Bone marrow (tissue), 2 donors: ENCODE results near the gene MAP3K21.

ENCODE experiments used
- DNase-seq, 2 donors: peaks; one replicate each; lab custom pipeline; 2025; lab: John Stamatoyannopoulos, UW

Gene MAP3K21

DNA sequence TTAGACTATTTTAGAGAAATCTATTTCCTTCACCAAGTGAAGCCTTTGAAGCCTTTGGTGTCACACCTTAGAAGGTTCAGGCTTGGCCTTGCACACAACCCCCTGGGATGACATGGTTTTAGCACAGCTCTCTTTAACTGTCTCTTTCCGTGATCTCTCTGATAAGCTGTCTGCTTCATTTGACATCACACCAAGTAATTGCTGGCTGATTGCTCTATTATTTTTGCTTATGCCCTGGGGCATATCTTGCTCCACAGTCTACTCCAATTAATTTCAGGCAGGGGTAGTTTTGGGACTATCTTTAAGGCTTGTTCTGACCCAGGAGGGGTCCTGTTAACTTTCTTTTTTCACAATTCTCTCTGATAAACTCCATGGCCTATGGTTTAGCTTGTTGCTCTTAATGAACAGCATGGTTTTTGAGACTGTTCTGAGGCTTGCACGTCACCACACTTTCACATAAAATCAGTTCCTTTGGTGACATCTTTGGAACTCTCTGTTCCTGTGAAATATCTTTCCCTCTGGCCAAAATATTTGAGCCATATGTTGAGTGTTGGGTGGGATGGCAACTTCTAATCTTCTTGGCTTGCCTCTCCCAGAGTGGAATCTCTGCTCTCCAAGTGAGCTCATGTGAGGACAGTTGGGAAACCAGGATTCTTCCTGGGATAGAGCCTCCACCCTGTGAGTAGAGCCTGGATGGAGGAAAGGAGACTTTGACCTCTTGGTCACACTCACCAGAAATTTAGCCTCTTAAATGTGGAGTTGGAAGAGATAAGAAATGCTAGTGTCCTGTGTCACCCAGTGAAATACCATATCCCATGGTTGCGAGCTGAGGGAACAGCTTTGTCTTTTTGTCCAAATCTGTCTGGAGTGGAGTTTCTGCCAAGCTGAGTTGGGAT lies 63.6 kb downstream of the MAP3K21 start:
- no peak for DNase-seq

DNA sequence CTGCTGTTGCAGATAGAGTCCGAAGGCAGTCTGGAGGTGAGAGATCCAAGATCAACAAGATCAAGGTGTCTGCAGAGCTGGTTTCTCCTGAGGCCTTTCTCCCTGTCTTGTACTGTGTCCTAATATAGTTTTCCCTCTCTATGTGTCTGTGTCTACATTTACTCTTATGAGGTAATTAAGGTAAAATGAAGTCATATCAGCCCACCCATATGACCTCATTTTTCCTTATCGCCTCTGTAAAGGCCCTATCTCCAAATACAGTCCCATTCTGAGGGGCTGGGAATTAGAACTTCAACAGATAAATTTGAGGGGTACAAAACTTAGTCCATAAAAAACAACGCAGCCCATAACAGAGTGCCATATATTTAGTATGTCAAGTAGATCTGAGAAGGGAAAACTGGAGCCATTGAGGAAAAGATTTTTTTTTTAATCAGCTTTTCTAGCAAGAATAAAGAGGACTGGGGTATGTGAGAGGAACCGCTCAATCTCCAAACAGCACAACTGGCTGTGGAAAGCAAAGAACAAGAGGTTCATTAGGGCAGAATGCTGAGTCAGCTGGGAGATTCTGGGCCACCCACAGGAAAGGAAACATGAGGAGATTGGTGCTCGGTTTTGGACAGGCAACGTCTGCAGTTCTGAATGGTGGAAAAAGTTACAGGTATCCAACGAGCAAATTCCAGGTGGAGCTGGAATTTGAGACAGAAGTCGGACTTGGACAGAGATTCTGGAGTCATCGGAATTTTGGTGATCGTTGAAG lies 65.7 kb downstream of the MAP3K21 start:
- DNase-seq = no peak

GRCh38 chr1:233393926-233394680 lies 66.6 kb downstream of the MAP3K21 start:
- no peak for DNase-seq

GRCh38 chr1:233394860-233395717 lies 67.6 kb downstream of the MAP3K21 start:
- DNase-seq = peak in 1 of 2 donors; percentile 44

GRCh38 chr1:233395863-233396646 lies 68.5 kb downstream of the MAP3K21 start:
- no peak for DNase-seq

DNA sequence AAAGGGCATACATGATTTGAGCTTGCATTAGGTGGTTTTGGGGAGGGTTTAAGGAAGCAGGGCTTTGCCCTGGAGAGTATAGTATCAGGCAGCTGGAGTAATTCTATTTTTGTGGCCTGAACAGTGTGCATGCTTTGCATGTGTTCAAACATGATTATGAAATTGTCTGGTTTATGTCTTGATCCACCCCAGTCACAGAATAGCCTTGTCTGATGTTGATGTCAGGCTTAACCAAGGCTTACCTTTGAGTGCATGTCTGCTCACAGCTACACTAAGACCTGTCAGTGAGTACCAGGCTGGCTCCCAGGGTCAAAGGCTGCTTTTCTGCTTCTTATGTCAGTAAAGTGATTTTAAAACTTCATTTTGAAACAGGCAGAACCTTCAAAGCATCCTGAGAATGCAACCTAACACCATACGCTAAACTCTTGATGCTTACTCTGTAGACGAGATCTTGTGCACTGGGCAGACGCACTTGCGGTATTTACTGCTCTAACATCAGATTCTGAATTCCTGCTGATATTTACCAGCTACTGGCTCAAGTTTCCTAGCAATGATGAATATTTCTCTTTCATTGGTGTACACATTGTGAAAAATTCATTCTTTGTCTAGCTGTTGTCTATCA lies 78.9 kb downstream of the MAP3K21 start:
- DNase-seq = no peak

- DNase-seq = no peak
Measured at GRCh38 chr1:233406994-233407631, 79.6 kb downstream of the MAP3K21 start.

DNA sequence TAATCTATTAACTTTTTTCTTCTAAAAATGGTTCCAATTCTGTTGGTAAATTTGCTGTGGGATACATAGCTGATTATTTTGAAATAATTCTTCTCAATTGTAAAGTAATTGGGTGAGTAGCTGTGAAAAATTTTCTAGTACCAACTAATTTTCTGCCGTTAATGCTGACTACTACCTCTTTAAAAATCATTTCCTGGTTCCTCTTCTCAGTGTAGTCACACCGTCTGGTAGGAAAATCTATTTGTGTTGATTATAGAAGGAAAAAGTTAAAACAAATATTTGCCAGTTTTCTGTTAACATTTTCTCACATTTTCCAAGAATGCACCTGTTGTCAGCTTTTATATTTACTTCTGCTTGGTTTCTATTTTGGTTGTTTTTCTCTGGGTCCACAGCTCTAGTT lies 82.0 kb downstream of the MAP3K21 start:
- no peak for DNase-seq

DNA sequence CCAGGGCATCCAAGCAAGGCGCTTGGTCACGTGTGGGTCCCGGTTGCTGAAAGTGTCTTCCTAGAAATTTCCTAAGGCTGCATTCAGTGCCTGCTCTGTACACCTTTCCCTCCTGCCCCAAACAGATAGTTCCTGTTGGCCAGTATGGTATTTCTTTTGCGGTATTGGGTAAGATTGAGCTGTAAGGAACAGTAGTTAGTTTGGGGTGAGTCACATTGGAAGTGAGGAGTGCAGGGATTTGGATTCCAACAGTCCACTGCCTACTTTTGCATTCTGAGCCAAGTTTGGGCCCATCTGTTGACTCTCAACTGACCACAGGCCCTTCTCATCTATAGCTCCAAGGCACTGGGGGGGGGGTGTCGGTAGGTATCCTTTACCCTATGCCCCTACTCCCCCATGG lies 83.4 kb downstream of the MAP3K21 start:
- DNase-seq = no peak

GRCh38 chr1:233412812-233413211 lies 85.3 kb downstream of the MAP3K21 start:
- DNase-seq = no peak

DNA sequence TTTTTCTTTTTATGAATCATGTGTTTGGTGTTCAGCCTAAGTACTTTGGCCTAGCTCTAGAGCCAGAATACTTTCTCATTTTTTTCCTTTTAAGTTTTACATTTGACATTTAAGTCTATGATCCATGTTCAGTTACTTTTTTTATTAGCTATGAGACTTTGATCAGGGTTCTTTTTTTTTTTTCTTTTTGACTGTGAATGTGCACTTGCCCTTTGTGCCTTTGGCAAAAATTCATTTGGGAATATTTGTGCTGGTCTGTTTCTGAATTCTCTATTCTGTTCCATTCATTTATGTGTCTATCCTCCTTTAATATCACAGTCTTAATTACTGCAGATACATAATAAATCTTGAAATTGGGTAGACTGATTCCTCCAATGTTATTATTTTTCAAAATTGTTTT lies 93.8 kb downstream of the MAP3K21 start:
- DNase-seq = no peak

GRCh38 chr1:233424779-233425178 lies 97.3 kb downstream of the MAP3K21 start:
- no peak for DNase-seq

- no peak for DNase-seq
Measured at GRCh38 chr1:233427907-233428306, 100.4 kb downstream of the MAP3K21 start.

DNA sequence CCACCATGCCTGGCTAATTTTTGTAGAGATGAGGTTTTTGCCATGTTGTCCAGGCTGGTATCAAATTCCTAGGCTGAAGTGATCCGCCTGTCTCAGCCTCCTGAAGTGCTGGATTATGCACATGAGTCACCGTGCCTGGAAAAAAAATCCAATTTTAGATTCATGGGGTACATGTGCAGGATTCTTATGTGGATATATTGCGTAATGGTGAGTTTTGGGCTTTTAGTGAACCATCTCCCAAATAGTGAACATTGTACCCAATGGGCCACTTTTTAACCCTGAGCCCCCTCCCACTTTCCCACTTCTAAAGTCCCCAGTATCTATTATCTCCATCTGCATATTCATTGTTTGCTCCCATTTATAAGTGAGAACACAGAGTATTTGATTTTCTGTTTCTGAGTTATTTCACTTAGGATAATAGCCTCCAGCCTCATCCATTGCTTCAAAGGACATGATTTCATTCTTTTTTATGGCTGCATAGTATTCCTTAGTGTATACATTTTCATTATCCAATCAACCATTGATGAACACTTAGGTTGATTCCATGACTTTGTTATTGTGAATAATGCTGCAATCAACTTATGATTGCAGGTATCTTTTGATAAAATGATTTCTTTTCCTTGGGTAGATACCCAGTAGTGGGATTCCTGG lies 104.4 kb downstream of the MAP3K21 start:
- DNase-seq = no peak

DNA sequence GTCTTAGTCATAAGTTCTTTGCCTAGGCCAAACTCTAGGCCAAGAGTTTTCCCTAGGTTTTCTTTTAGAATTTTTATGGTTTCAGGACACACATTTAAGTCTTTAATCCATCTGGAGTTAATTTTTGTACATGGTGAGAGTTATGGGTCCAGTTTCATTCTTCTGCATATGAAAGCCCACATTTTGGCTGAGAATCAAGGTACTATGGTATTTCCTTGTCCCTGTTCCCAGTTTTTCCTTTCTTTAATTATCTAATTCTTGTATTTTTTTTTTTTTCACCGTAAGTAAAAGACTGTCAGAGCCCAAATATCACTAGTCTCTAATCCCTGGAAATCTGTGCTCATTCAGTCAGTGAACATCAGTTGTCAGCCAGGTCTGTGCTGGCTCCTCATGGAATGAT lies 105.4 kb downstream of the MAP3K21 start:
- DNase-seq = no peak

- no peak for DNase-seq
Measured at GRCh38 chr1:233433436-233434210, 106.1 kb downstream of the MAP3K21 start.
